Breast epithelium (tissue), 4 donors: ENCODE results near the gene BHMT. TPM values are rescaled to one million over a fixed set of nuclear protein-coding genes. Genes with fewer than 3 reads are reported as not detected.

Experiments used
- DNase-seq, 2 donors: peaks; one replicate each; pipeline ENCODE4 v3.0.0-alpha.2; 2019; ENCODE audit warnings: low spot score in 2 of 2
- H3K27ac ChIP-seq, 2 donors: fragments of 200-600 bp; sonication (generic) in 1 of 2; one replicate each; pipeline ENCODE4 v1.5.1; 2016 to 2019; ENCODE audit warnings: mild to moderate bottlenecking in 1 of 2
- H3K27me3 ChIP-seq, 2 donors: fragments of 200-600 bp; sonication (generic) in 1 of 2; one replicate each; pipeline versions ENCODE4 v1.5.1 to v1.6.0; 2017 to 2019; ENCODE audit warnings: control low read depth in 1 of 2, mild to moderate bottlenecking in 1 of 2
- H3K36me3 ChIP-seq: fragments of 200-600 bp; one replicate; pipeline ENCODE4 v1.5.1; 2019
- H3K4me1 ChIP-seq, 2 donors: fragments of 200-600 bp; sonication (generic); one replicate each; pipeline ENCODE4 v1.5.1; 2016 to 2019; ENCODE audit warnings: control low read depth in 1 of 2
- H3K4me3 ChIP-seq, 3 donors: fragments of 200-600 bp; sonication (generic); 1 replicate in 2 of 3; 2 replicates in 1 of 3; pipeline ENCODE4 v1.5.1; 2016 to 2019; ENCODE audit warnings: mild to moderate bottlenecking in 3 of 3, moderate library complexity in 2 of 3
- H3K9me3 ChIP-seq, 2 donors: fragments of 200-600 bp; sonication (generic) in 1 of 2; one replicate each; pipeline ENCODE4 v1.5.1; 2016 to 2019; ENCODE audit warnings: control low read depth in 1 of 2
- CTCF ChIP-seq, 3 donors: fragments of 450-650 bp; IDR thresholded peaks; one replicate each; pipeline ENCODE4 v1.5.1; 2016 to 2017; ENCODE audit warnings: antibody characterized with exemption in 3 of 3, mild to moderate bottlenecking in 3 of 3, moderate library complexity in 3 of 3
- POLR2A ChIP-seq: fragments of 450-650 bp; IDR thresholded peaks from one replicate; pipeline ENCODE4 v1.6.1; 2016; ENCODE audit warnings: antibody characterized with exemption, mild to moderate bottlenecking, moderate library complexity
- POLR2AphosphoS5 ChIP-seq, 3 donors: sonication (generic); formaldehyde crosslinking; IDR thresholded peaks; one replicate each; pipeline ENCODE4 v1.6.1; 2017; ENCODE audit warnings: antibody characterized with exemption in 3 of 3
- intact Hi-C: fragments of 100-400 bp; cut with DNase I; formaldehyde crosslinking; loops from one replicate; pipeline ENCODE4 v1.15.1; 2023; ENCODE audit warnings: low total_unique reads
- total RNA-seq, 3 donors: library from RNA; depleted of rRNA; stranded (reverse); fragments of >200 nt; gene quantifications; one replicate each; pipeline ENCODE4 v1.1.0, GENCODE V29; 2016

BHMT gene
- total RNA-seq, 3 donors from 2014 or later, result 0.98 to 1.8 TPM; not detected in 1

GRCh38 chr5:79075646-79076426 is 35.8 kb upstream of the BHMT start:
- Histone ChIP-seq H3K4me3 (no peak overlapping the region), H3K9me3 (peaks cover 4 to 12% of the 10 kb centered on the region in 2 donors), H3K4me1 (no peaks in the 10 kb centered on the region), H3K36me3 (no peaks in the 10 kb centered on the region), H3K27ac (no peak overlapping the region), H3K27me3 (no peaks in the 10 kb centered on the region)
- DNase-seq, result no peak
- intact Hi-C loops, result no loop called here
- TF ChIP-seq POLR2A, result no peak
- TF ChIP-seq POLR2AphosphoS5 (IDR thresholded peaks at IDR 0.05), result no peak
- TF ChIP-seq CTCF (IDR thresholded peaks at IDR 0.05), result no peak

- H3K27me3 ChIP-seq, result no peaks in the 10 kb centered on the region
- intact Hi-C loops, result no loop called here
- H3K9me3 ChIP-seq, result peaks cover 4 to 12% of the 10 kb centered on the region in 2 donors
- no peak overlapping the region for H3K4me3 ChIP-seq
- no peak for DNase-seq
- no peaks in the 10 kb centered on the region for H3K36me3 ChIP-seq
- H3K4me1 ChIP-seq, result no peaks in the 10 kb centered on the region
- peak overlapping the region in 1 of 2 donors; percentile 1 for H3K27ac ChIP-seq
- TF ChIP-seq POLR2AphosphoS5 (IDR thresholded peaks at IDR 0.05) (no peak), POLR2A (no peak), CTCF (IDR thresholded peaks at IDR 0.05) (no peak)
Measured at GRCh38 chr5:79076819-79077218, 34.8 kb upstream of the BHMT start.

- no peak overlapping the region for H3K4me3 ChIP-seq
- DNase-seq, result no peak
- no peaks in the 10 kb centered on the region for H3K4me1 ChIP-seq
- intact Hi-C loops, result no loop called here
- H3K9me3 ChIP-seq, result peaks cover 4 to 12% of the 10 kb centered on the region in 2 donors
- no peak overlapping the region for H3K27ac ChIP-seq
- H3K27me3 ChIP-seq, result no peaks in the 10 kb centered on the region
- no peaks in the 10 kb centered on the region for H3K36me3 ChIP-seq
- TF ChIP-seq POLR2AphosphoS5 (IDR thresholded peaks at IDR 0.05), result no peak
Measured at GRCh38 chr5:79077680-79078365, 33.8 kb upstream of the BHMT start.

- Histone ChIP-seq H3K36me3 (no peaks in the 10 kb centered on the region), H3K27ac (no peak overlapping the region), H3K27me3 (no peaks in the 10 kb centered on the region), H3K4me3 (no peak overlapping the region), H3K9me3 (no peaks in the 10 kb centered on the region), H3K4me1 (no peaks in the 10 kb centered on the region)
- TF ChIP-seq POLR2A, result no peak
- no peak for TF ChIP-seq CTCF (IDR thresholded peaks at IDR 0.05)
- TF ChIP-seq POLR2AphosphoS5 (IDR thresholded peaks at IDR 0.05), result no peak
- no peak for DNase-seq
- intact Hi-C loops, result no loop called here
Measured at GRCh38 chr5:79080804-79081203, 30.8 kb upstream of the BHMT start.

- DNase-seq, result no peak
- TF ChIP-seq CTCF (IDR thresholded peaks at IDR 0.05) (no peak), POLR2AphosphoS5 (IDR thresholded peaks at IDR 0.05) (no peak), POLR2A (no peak)
- no peaks in the 10 kb centered on the region for H3K9me3 ChIP-seq
- intact Hi-C loops, result no loop called here
- no peaks in the 10 kb centered on the region for H3K36me3 ChIP-seq
- H3K27me3 ChIP-seq, result no peaks in the 10 kb centered on the region
- H3K4me3 ChIP-seq, result no peak overlapping the region
- no peak overlapping the region for H3K27ac ChIP-seq
- H3K4me1 ChIP-seq, result no peaks in the 10 kb centered on the region
Measured at GRCh38 chr5:79081779-79082178, 29.8 kb upstream of the BHMT start.
